Activated T-helper 17 cell treated with anti-CD3 and anti-CD28 coated beads, Interleukin-2, amount 50 U/mL, for 72 hours (primary cell): ENCODE measurements around the gene POC1A. TPM values are rescaled to one million over a fixed set of nuclear protein-coding genes. Genes with fewer than 3 reads are reported as not detected.

Experiments used
- ATAC-seq: fragments of 150-1000 bp; cut with Tn5 transposase; replicated peaks from 2 replicates; pipeline ENCODE4 v1.10.0; 2021; ENCODE audit warnings: mild to moderate bottlenecking, moderate library complexity
- H3K27ac Mint-ChIP-seq: one replicate; pipeline ENCODE4 v1.8.0; 2022; ENCODE audit warnings: mixed read lengths
- H3K27me3 Mint-ChIP-seq: one replicate; pipeline ENCODE4 v1.8.0; 2022; ENCODE audit warnings: mixed read lengths
- H3K36me3 Mint-ChIP-seq: one replicate; pipeline ENCODE4 v1.8.0; 2022; ENCODE audit warnings: low read depth, mild to moderate bottlenecking, mixed read lengths
- H3K4me1 Mint-ChIP-seq: one replicate; pipeline ENCODE4 v1.8.0; 2022; ENCODE audit warnings: mixed read lengths
- H3K4me3 Mint-ChIP-seq: one replicate; pipeline ENCODE4 v1.8.0; 2022; ENCODE audit warnings: mild to moderate bottlenecking, mixed read lengths
- H3K9me3 Mint-ChIP-seq: one replicate; pipeline ENCODE4 v1.8.0; 2022; ENCODE audit warnings: mixed read lengths
- total RNA-seq, 2 donors: library from RNA; stranded (reverse); gene quantifications; one replicate each; pipeline ENCODE4 v1.2.3, GENCODE V29; 2022

Gene POC1A
- total RNA-seq, 2 donors from 2014 or later: 19.5 to 28.1 TPM

- no peaks in the 10 kb centered on the region for H3K36me3 Mint-ChIP-seq
Observed at GRCh38 chr3:52097851-52098507, 56.2 kb downstream of the POC1A start.

GRCh38 chr3:52095990-52096775 is 58.0 kb downstream of the POC1A start:
- Mint-ChIP-seq H3K4me1 (no peaks in the 10 kb centered on the region), H3K9me3 (no peaks in the 10 kb centered on the region), H3K27me3 (no peaks in the 10 kb centered on the region), H3K4me3 (no peak overlapping the region), H3K27ac (no peak overlapping the region), H3K36me3 (no peaks in the 10 kb centered on the region)
- ATAC-seq: peak; percentile 62

More at GRCh38 chr3:52097851-52098507, 56.2 kb downstream of the POC1A start:
- H3K27me3 Mint-ChIP-seq: no peaks in the 10 kb centered on the region
- no peak overlapping the region for H3K4me3 Mint-ChIP-seq
- H3K27ac Mint-ChIP-seq: no peak overlapping the region
- no peak for ATAC-seq
- no peaks in the 10 kb centered on the region for H3K4me1 Mint-ChIP-seq
- peaks cover 8% of the 10 kb centered on the region for H3K9me3 Mint-ChIP-seq

- no peak overlapping the region for H3K27ac Mint-ChIP-seq
- ATAC-seq: no peak
- H3K36me3 Mint-ChIP-seq: no peaks in the 10 kb centered on the region
- no peaks in the 10 kb centered on the region for H3K9me3 Mint-ChIP-seq
- H3K4me1 Mint-ChIP-seq: no peaks in the 10 kb centered on the region
- H3K4me3 Mint-ChIP-seq: no peak overlapping the region
- no peaks in the 10 kb centered on the region for H3K27me3 Mint-ChIP-seq
Observed at GRCh38 chr3:52094571-52095485, 59.4 kb downstream of the POC1A start.

- no peaks in the 10 kb centered on the region for H3K27me3 Mint-ChIP-seq
- no peak for ATAC-seq
- H3K4me3 Mint-ChIP-seq: no peak overlapping the region
- no peaks in the 10 kb centered on the region for H3K9me3 Mint-ChIP-seq
- no peaks in the 10 kb centered on the region for H3K4me1 Mint-ChIP-seq
- no peak overlapping the region for H3K27ac Mint-ChIP-seq
- H3K36me3 Mint-ChIP-seq: no peaks in the 10 kb centered on the region
Observed at GRCh38 chr3:52093756-52094545, 60.3 kb downstream of the POC1A start.

GRCh38 chr3:52092891-52093290 is 61.3 kb downstream of the POC1A start:
- no peaks in the 10 kb centered on the region for H3K9me3 Mint-ChIP-seq
- ATAC-seq: no peak
- no peak overlapping the region for H3K4me3 Mint-ChIP-seq
- H3K36me3 Mint-ChIP-seq: no peaks in the 10 kb centered on the region
- H3K27ac Mint-ChIP-seq: no peak overlapping the region
- H3K27me3 Mint-ChIP-seq: no peaks in the 10 kb centered on the region
- H3K4me1 Mint-ChIP-seq: no peaks in the 10 kb centered on the region

GRCh38 chr3:52092271-52092660 is 62.0 kb downstream of the POC1A start:
- Mint-ChIP-seq H3K36me3 (no peaks in the 10 kb centered on the region), H3K27ac (no peak overlapping the region)
- no peak for ATAC-seq

GRCh38 chr3:52091586-52092270 is 62.5 kb downstream of the POC1A start:
- Mint-ChIP-seq H3K27me3 (no peaks in the 10 kb centered on the region), H3K4me1 (peaks cover 8% of the 10 kb centered on the region), H3K36me3 (no peaks in the 10 kb centered on the region), H3K27ac (peak overlapping the region; percentile 58), H3K9me3 (no peaks in the 10 kb centered on the region), H3K4me3 (no peak overlapping the region)
- ATAC-seq: no peak

More at GRCh38 chr3:52092271-52092660, 62.0 kb downstream of the POC1A start:
- Mint-ChIP-seq H3K4me1 (peaks cover 5% of the 10 kb centered on the region), H3K4me3 (no peak overlapping the region), H3K9me3 (no peaks in the 10 kb centered on the region), H3K27me3 (no peaks in the 10 kb centered on the region)

- H3K27me3 Mint-ChIP-seq: no peaks in the 10 kb centered on the region
- H3K9me3 Mint-ChIP-seq: no peaks in the 10 kb centered on the region
- H3K36me3 Mint-ChIP-seq: no peaks in the 10 kb centered on the region
- no peak overlapping the region for H3K4me3 Mint-ChIP-seq
- H3K4me1 Mint-ChIP-seq: peaks cover 8% of the 10 kb centered on the region
- no peak overlapping the region for H3K27ac Mint-ChIP-seq
- no peak for ATAC-seq
Observed at GRCh38 chr3:52090933-52091468, 63.2 kb downstream of the POC1A start.

- Mint-ChIP-seq H3K36me3 (no peaks in the 10 kb centered on the region), H3K27me3 (no peaks in the 10 kb centered on the region), H3K4me1 (peaks cover 8% of the 10 kb centered on the region), H3K4me3 (no peak overlapping the region), H3K9me3 (no peaks in the 10 kb centered on the region), H3K27ac (no peak overlapping the region)
- ATAC-seq: no peak
Observed at GRCh38 chr3:52090131-52090932, 63.9 kb downstream of the POC1A start.

- no peak for ATAC-seq
- H3K36me3 Mint-ChIP-seq: no peaks in the 10 kb centered on the region
Observed at GRCh38 chr3:52089691-52090090, 64.5 kb downstream of the POC1A start.

GRCh38 chr3:52088445-52089367 is 65.5 kb downstream of the POC1A start:
- peak; percentile 40 for ATAC-seq
- Mint-ChIP-seq H3K4me1 (peaks cover 8% of the 10 kb centered on the region), H3K27me3 (no peaks in the 10 kb centered on the region), H3K4me3 (no peak overlapping the region), H3K36me3 (no peaks in the 10 kb centered on the region), H3K27ac (no peak overlapping the region), H3K9me3 (no peaks in the 10 kb centered on the region)

More at GRCh38 chr3:52089691-52090090, 64.5 kb downstream of the POC1A start:
- H3K27me3 Mint-ChIP-seq: no peaks in the 10 kb centered on the region
- H3K4me1 Mint-ChIP-seq: peaks cover 8% of the 10 kb centered on the region
- no peak overlapping the region for H3K27ac Mint-ChIP-seq
- H3K9me3 Mint-ChIP-seq: no peaks in the 10 kb centered on the region
- H3K4me3 Mint-ChIP-seq: no peak overlapping the region

- Mint-ChIP-seq H3K36me3 (no peaks in the 10 kb centered on the region), H3K27ac (peak overlapping the region; percentile 83), H3K4me1 (peaks cover 8% of the 10 kb centered on the region), H3K4me3 (no peak overlapping the region), H3K9me3 (no peaks in the 10 kb centered on the region), H3K27me3 (no peaks in the 10 kb centered on the region)
- no peak for ATAC-seq
Observed at GRCh38 chr3:52087731-52088130, 66.5 kb downstream of the POC1A start.
